Central memory CD8-positive, alpha-beta T cell (primary cell): ENCODE results near the gene NOTUM.

Experiments used
- ATAC-seq: fragments of 150-1000 bp; cut with Tn5 transposase; replicated peaks from 2 replicates; pipeline ENCODE4 v1.10.0; 2022; ENCODE audit warnings: mild to moderate bottlenecking, moderate FRiP score, moderate number of reproducible peaks; ENCODE audit not compliant: poor library complexity, severe bottlenecking; ENCODE audit errors: extremely low read depth
- DNase-seq, 2 donors: peaks; one replicate each; pipeline ENCODE4 v3.0.0; 2021; ENCODE audit warnings: low spot score in 2 of 2
- H3K27ac Mint-ChIP-seq: one replicate; pipeline ENCODE4 v1.8.0; 2022; ENCODE audit warnings: low read depth, mild to moderate bottlenecking, moderate library complexity, mixed read lengths
- H3K27me3 Mint-ChIP-seq: one replicate; pipeline ENCODE4 v1.8.0; 2022; ENCODE audit warnings: mixed read lengths
- H3K36me3 Mint-ChIP-seq: one replicate; pipeline ENCODE4 v1.8.0; 2022; ENCODE audit warnings: mild to moderate bottlenecking, moderate library complexity, mixed read lengths; ENCODE audit not compliant: insufficient read depth
- H3K4me1 Mint-ChIP-seq: one replicate; pipeline ENCODE4 v1.8.0; 2022; ENCODE audit warnings: mixed read lengths
- H3K4me3 Mint-ChIP-seq: one replicate; pipeline ENCODE4 v1.8.0; 2022; ENCODE audit warnings: mild to moderate bottlenecking, moderate library complexity, mixed read lengths
- H3K9me3 Mint-ChIP-seq: one replicate; pipeline ENCODE4 v1.8.0; 2022; ENCODE audit warnings: mixed read lengths

Gene NOTUM

DNA sequence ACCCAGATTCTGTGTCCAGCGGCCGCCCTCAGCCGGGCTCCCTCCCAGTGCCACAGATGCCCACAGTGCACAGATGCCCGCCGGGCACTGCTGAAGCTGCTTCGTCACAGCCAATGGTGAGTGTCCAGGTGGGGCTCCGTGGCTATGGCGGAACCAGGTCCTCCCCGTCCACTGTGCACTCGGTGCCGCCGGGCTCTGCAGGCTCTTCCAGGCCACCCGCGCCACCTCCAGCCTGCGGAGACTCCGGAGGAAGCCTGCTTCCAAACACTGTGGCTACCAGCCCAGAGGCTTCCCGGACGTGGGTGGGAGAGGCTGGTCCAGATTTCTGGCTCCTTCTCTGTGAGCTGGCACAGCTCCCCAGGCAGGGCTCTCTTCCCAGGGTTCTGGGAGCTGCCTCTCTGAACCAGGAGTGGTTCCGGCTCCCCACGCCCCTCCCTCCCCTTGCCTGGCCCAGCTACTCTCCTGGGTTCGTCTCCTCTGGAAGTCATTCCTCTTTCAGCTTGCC, 21.1 kb downstream of the NOTUM start:
- ATAC-seq = no peak
- peaks cover 5% of the 10 kb centered on the region for H3K4me1 Mint-ChIP-seq
- DNase-seq = no peak
- no peak overlapping the region for H3K4me3 Mint-ChIP-seq
- no peaks in the 10 kb centered on the region for H3K9me3 Mint-ChIP-seq
- peaks cover 1% of the 10 kb centered on the region for H3K36me3 Mint-ChIP-seq
- H3K27ac Mint-ChIP-seq = no peak overlapping the region
- peaks cover 18% of the 10 kb centered on the region for H3K27me3 Mint-ChIP-seq

DNA sequence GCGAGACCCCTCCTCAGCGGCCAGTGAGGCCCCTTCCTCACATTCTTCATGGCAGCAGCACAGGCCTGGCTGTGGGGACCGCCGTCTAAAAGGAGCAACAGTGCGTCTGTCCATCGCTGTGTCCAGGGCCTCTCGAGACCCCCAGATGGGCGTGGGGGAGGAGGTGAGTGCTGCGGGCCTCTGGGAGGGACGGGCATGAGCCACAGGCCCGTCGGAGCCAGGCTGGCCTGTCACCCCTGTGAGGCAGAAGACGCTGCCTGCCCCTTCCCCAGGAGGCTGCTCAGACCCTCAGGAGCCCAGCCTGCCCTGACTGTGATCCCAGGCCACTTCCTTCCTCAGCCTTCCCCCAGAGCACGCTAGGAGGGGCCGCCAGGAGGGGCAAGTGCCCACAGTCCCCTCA, 21.8 kb downstream of the NOTUM start:
- ATAC-seq (no peak), DNase-seq (no peak)
- Mint-ChIP-seq H3K9me3 (no peaks in the 10 kb centered on the region), H3K27me3 (peaks cover 18% of the 10 kb centered on the region), H3K36me3 (peaks cover 1% of the 10 kb centered on the region), H3K4me1 (peaks cover 5% of the 10 kb centered on the region), H3K27ac (no peak overlapping the region), H3K4me3 (no peak overlapping the region)

DNA sequence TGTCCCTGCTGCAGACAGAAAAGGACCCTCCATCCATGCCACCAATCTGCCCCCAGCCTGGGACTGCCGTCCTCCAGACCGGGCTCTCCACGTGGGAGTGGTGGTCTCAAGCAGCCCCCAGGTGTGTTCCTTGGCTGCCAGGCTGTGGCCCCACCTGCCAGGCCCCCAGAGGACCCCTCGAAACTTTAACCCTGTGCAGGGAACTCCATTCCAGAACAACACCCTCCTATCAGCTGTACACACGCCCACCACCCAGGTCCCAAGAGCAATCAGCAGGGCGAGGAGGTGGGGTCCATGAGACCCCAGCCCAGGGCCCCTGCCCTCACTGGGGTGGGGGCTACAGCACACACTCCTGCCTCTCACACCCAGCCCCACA, 25.3 kb downstream of the NOTUM start:
- Mint-ChIP-seq H3K4me1 (peaks cover 12% of the 10 kb centered on the region), H3K27ac (no peak overlapping the region), H3K4me3 (peak overlapping the region; percentile 55), H3K36me3 (peaks cover 1% of the 10 kb centered on the region), H3K27me3 (peaks cover 43% of the 10 kb centered on the region), H3K9me3 (no peaks in the 10 kb centered on the region)
- ATAC-seq (no peak), DNase-seq (no peak)

DNA sequence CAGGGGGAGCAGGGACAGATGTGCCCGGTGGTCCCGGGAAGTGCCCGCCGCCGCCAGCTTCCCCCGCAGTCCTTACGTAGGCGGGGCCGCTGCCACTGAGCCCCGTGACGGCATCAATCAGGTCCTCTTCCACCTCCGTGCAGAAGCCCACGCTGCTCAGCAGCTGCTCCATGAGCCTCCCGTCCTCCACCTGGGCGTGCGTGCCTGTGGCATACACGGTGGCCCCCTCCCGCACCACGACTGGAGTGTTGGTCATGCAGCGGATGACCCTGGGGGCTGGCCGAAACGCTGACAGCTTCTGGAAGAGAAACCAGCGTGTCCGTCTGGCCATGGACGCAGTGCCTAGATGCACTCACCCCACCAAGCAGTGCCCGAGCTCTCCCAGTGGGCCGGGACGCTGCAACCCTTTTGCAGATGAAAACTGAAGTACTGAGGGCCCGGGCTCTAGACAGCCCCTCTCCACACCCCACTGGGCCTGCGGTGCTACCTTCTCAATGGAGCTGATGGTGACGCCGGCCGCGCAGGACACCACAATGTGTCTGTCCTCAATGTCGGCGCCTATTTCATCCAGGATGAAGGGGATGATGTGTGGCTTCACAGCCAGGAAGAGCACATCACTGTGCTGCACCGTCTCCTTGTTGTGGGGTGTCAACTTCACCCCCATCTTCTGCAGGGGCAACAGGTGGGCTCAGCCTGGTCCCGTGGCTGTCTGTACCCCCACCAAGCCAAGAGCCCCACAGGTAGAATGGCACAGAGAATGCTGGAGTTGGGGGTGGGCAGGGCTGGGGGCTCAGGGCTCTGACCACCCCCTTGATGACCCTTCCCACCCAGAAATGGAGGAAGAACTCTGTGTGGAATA, 25.9 kb downstream of the NOTUM start:
- no peak for DNase-seq
- Mint-ChIP-seq H3K27me3 (peaks cover 43% of the 10 kb centered on the region), H3K36me3 (peaks cover 1% of the 10 kb centered on the region), H3K4me1 (peaks cover 12% of the 10 kb centered on the region), H3K27ac (no peak overlapping the region), H3K9me3 (no peaks in the 10 kb centered on the region), H3K4me3 (peak overlapping the region; percentile 55)
- ATAC-seq = no peak

DNA sequence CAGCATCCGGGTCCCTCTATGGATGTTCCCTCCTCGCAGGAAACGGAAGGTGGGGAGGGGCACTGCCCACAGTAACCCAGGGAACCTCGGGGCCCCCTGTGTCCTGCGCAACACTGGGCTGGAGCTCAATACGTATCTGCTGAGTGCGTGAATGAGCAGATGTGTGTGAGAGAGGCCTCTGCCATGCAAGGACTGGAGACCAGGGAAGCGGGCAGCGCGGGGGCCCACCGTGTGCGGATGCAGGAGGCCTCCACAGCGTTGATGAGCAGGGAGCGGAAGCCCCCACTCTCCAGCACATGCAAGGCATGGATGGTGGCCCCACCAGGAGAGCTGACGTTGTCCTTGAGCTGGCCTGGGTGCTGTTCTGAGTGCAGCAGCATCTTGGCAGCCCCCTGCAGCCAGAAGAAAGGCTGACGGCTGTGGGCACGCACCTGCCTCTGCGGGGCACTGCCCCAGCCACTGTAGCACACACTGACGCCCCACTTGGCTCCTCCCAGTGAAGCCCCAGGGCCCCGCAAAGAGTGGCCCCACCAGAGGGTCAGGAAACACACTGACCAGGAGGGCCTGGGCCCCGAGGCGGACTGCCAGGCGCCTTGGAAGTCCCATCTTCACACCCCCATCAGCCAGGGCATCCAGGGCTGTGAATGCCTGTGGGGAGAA, 26.8 kb downstream of the NOTUM start:
- H3K27ac Mint-ChIP-seq = peak overlapping the region; percentile 60
- peaks cover 12% of the 10 kb centered on the region for H3K4me1 Mint-ChIP-seq
- H3K4me3 Mint-ChIP-seq = no peak overlapping the region
- H3K9me3 Mint-ChIP-seq = no peaks in the 10 kb centered on the region
- DNase-seq = no peak
- peaks cover 45% of the 10 kb centered on the region for H3K27me3 Mint-ChIP-seq
- H3K36me3 Mint-ChIP-seq = peaks cover 1% of the 10 kb centered on the region
- ATAC-seq = no peak

DNA sequence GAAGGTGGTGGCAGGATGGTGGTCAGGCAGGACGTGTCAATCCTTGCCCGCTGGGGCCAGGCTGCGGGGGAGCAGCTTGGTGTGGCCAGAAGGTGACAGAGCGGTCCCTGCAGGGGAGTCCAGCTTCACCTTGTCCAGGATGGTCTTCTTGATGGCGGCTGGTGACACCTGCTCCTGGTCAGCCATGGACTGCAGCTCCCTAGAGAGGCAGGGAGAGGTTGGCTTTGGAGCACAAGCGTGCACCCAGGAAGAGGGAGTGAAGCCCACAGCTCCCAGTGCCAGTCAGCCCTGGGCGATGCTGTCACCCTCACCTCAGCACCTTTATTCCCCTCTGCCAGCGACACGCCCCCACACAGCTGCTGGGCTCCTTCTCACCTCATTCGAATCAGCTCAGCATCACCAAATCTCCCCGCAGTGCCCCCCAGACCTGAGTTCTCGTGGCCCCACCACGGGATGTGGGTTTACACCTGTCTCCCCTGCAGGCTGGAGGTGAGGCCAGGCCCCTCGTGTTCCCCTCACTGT, 27.7 kb downstream of the NOTUM start:
- Mint-ChIP-seq H3K4me1 (peaks cover 12% of the 10 kb centered on the region), H3K27ac (peak overlapping the region; percentile 60), H3K4me3 (no peak overlapping the region), H3K36me3 (peaks cover 1% of the 10 kb centered on the region), H3K27me3 (peaks cover 45% of the 10 kb centered on the region), H3K9me3 (no peaks in the 10 kb centered on the region)
- ATAC-seq (no peak), DNase-seq (no peak)

DNA sequence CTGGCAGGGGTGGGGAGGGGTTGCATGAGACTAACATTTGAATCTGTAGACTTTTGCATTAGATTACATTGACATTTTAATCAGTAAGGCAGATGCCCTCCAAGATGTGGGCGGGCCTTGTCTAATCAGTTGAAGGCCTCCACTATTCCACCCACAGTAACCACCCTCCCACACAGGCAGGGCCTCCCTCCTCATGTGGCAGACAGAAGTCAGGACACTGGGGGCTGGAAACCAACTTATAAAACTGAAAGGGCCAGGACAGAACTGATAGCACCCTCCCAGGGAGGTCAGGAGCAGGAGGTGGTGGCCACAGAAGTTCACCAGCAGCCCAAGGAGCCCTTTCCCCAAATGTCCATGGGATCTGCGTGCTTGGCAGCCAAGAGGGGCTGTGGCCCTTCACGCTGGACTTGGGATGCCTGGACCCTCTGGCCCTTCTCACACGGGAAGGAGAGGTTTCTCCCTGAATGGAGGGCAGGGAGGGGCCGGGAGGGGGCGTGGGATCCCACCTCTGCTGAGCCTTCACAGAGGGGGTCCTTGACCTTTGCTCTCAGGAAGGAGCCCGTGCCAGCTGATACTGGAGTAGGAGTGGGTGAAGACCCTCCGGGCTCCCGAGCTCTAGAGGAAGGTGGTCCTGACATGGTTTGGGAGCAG, 28.5 kb downstream of the NOTUM start:
- no peak overlapping the region for H3K4me3 Mint-ChIP-seq
- peaks cover 8% of the 10 kb centered on the region for H3K4me1 Mint-ChIP-seq
- H3K27ac Mint-ChIP-seq = no peak overlapping the region
- ATAC-seq (no peak), DNase-seq (no peak)
- H3K9me3 Mint-ChIP-seq = no peaks in the 10 kb centered on the region
- H3K36me3 Mint-ChIP-seq = peaks cover 2% of the 10 kb centered on the region
- H3K27me3 Mint-ChIP-seq = peaks cover 45% of the 10 kb centered on the region

DNA sequence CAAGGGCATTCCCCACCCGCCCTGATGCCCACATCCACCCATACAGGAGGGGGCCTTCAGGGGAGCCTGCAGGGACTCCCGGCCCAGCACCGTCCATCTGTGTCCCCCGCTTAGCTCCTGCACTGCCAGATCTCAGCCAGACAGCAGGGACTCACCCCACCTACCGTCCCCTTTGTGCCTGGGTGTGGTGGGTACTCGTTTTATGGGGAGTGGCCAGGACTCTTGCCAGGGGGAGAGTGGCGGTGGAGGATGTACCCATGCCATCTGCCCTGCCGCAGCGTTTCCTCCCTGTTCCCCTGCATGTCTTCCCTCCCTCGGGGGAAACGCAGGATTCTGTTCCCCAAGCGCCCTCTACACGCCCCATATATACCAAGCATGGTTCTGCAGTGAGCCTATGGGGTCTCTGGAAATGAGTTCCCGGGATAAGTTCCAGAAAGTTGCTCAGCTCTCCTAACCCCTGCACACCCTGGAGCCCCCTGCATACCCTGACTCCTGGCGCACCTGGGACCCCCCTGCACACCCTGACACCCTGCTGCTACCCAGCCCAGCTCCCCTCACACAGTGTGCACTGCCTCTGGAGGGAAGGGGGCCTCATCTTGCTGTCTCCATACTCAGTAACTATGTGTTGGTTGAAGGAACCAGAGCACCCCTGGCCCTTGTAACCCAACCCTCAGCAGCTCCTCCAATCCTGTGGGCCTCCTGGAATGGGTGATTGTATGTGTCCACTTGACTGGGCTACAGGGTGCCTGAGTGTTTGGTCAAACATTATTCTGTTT, 29.2 kb downstream of the NOTUM start:
- H3K9me3 Mint-ChIP-seq = no peaks in the 10 kb centered on the region
- peaks cover 7% of the 10 kb centered on the region for H3K4me1 Mint-ChIP-seq
- DNase-seq (no peak), ATAC-seq (no peak)
- peaks cover 2% of the 10 kb centered on the region for H3K36me3 Mint-ChIP-seq
- no peak overlapping the region for H3K27ac Mint-ChIP-seq
- peaks cover 45% of the 10 kb centered on the region for H3K27me3 Mint-ChIP-seq
- no peak overlapping the region for H3K4me3 Mint-ChIP-seq

DNA sequence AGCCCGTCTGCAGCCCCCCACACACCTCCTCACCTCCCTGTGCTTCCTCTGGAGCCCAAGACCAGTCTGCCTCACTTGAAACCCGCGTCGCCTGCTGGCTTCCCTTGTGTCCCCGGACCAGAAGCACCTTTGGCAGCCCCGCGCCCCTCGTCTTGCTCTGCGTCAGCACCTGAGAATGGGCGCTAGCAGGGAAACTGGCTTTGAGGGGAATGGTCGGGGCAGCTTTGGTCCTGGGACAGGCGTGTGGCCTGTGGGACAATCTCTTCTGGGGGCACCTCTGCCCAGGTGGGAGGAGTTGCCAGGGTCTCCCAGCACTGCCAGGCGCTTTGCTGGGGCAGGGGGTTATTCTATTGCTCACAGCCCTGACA, 29.8 kb downstream of the NOTUM start:
- DNase-seq = no peak
- Mint-ChIP-seq H3K4me1 (peaks cover 13% of the 10 kb centered on the region), H3K4me3 (no peak overlapping the region), H3K27me3 (peaks cover 45% of the 10 kb centered on the region), H3K9me3 (no peaks in the 10 kb centered on the region), H3K27ac (no peak overlapping the region), H3K36me3 (peaks cover 6% of the 10 kb centered on the region)
- ATAC-seq = no peak

DNA sequence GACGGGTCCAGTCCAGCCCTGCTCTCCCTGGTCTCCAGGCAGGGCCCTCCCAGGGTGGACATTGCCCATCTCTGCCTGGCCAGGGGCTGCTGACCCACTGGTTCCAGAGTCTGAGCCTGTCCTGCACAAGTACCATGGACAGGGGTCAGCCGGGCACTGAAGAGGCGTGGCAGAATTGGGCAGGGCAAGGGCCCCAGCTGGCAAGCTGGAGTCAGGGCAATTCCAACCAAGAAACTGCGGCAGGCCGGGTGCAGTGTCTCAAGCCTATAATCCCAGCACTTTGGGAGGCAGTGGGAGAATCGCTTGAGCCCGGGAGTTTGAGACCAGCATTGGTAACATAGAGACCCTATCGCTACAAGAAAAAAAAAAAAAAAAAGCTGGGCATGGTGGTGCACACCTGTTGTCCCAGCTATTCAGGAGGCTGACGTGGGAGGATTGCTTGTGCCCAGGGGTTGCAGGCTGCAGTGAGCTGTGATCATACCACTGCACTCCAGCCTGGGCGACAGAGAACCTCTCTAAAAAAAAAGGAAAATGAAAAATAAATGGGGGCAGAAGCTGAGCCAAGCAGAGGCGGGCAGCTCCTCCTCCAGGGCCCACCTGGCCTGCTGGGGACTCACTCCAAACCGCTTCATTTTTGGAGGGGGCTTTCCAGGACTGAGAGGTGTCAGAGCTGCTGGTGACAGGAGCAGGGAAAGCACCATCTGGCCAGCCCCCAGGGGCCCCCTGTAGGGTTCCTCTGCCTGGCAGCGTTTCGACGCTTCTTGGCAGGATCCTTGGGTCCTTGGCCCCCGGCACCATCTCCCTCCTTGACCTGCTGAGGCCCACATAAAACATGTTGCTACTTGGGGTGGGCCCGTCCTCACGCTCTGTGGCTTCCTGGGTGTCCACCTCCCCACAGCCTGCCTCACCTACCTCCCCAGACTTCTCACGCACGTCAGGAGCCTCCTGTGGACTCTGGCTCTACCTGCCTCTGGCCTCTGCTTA, 30.6 kb downstream of the NOTUM start:
- no peaks in the 10 kb centered on the region for H3K9me3 Mint-ChIP-seq
- peaks cover 6% of the 10 kb centered on the region for H3K36me3 Mint-ChIP-seq
- no peak overlapping the region for H3K4me3 Mint-ChIP-seq
- DNase-seq (no peak), ATAC-seq (no peak)
- no peak overlapping the region for H3K27ac Mint-ChIP-seq
- peaks cover 45% of the 10 kb centered on the region for H3K27me3 Mint-ChIP-seq
- peaks cover 16% of the 10 kb centered on the region for H3K4me1 Mint-ChIP-seq
